GM18507 (cell line): ENCODE results near the gene NEK7.
"Not testable (repeated sequence)": the region's sequence is repeated elsewhere in the genome, so short reads cannot be mapped to it uniquely, and the experiment has no call there.

Experiments
- DNase-seq: peaks from one replicate; pipeline ENCODE4 v3.0.0; 2011; ENCODE audit warnings: low read depth; ENCODE audit not compliant: insufficient read length; ENCODE audit errors: extremely low spot score
- FAIRE-seq: peaks from 2 replicates; lab custom pipeline; 2011; peaks lifted over from hg19 to GRCh38; lab: Jason Lieb, UNC

NEK7 gene

GRCh38 chr1:198167436-198167934 is 10.7 kb downstream of the NEK7 start:
- FAIRE-seq (peak; percentile 84), DNase-seq (no peak)

DNA sequence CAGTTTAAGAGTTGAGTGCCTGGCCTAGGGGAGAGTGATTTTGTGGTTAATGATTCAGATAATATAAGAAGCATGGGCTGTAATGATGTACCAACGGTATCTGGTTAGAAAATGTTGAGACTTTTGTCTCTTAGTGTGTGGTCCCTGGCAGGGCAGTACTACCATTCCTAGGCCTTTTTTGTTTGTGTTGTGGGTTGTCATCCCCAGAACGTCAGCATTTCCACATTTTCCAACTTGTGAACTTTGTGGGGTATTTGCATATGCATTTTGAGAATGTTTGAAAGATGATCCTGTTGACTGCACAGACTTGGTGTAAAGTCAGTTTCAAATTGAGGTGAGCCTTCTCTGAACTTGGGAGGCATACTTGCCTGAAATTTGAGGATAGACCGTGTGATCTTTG is 11.4 kb downstream of the NEK7 start:
- DNase-seq (no peak), FAIRE-seq (peak; percentile 70)

DNA sequence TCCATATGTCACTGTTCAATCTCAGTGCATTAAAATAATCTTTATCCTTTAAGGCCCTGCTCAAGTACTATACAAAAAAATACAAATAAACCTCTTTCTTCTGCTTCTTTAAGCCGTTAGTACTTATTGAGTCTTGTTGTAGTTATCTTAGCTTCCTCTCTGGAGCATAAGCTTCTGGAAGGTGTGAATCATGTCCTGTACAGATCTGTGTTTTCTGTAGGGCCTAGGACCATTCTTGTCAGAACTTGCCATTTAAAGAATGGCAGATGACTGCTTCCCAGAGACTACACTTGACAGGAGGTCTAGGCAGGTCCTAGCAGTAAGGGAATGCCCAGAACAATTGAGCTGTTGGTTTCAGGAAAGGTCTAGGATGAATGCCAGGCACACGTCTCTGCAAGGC is 12.9 kb downstream of the NEK7 start:
- DNase-seq (no peak), FAIRE-seq (no peak)

DNA sequence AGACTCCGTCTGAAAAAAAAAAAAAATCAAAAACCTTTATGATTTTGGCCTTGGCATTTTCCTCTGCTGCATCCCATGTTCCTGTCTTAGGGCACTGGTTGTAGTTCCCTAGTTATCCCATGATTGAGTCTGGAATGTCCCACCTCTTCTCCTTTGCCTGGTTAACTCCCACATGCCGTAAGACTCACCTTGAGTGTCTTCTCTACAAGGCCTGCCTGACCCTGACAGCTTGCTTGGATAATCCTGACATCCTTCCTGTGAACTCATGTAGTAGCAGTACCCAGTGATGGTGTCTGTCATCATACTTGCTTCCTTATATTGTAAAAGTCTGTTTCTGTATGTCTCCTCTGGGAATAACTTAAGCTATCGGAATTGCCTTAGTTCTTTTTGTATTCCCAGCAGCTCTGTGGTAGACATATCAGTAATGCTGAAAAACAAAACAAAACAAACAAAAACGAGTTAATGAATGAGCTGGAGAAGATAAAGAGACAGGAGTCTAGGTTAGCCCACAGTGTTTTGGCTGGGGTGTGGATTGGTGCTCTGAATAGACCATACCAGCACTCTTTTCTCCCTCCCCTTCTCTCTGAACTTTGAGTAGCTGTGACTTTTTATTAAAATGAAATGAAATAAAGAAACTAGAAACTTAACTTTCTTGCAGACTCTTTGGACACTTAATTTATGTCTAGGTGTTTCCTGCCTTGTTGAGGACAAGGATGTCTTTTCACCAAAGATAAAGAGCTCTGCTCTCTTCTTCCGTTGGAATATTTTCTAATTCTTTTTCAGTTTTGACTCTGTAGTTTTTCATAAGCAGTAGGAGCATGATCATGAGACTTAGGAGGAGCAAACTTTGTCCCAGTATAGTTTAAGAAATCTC is 15.1 kb downstream of the NEK7 start:
- FAIRE-seq: no peak
- DNase-seq: no peak

DNA sequence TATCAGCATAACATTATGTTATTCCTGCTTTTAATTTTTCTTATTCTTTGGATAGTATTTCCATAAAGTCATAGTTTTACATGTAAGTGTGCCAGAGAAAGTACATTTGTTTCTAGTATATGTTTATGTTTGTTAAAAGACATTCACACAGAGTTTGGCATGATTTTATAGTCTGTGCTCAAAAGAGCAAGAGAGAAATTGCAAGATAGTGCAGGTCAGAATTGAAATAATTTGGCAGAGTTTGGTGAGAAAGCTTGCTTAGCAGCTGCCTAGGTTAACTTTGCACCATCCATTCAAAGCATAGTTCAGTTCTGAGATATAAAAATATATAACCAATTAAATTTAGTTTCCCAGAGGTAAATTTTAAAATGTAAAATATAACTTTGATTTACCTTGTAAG is 17.0 kb downstream of the NEK7 start:
- FAIRE-seq: peak; percentile 29
- no peak for DNase-seq

DNA sequence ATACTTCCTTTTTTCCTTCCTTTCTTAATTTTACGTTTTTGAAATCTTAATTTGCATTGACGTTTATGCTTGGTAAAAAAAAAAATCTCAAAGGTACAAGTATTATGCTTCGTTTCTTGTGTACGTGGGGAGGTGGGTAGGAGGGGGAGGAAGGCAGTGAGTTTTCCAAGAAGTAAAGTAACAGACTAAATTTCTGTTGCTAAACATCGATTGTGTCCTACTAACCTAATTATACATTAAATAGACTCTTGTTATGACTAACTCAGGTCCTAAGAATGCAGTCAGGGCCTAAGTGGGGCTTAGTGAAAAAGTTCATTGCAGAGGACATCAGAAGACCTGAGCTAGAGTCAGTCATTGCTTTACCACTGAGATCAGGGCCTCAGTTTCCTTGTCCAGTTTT is 17.5 kb downstream of the NEK7 start:
- DNase-seq: no peak
- peak; percentile 60 for FAIRE-seq

DNA sequence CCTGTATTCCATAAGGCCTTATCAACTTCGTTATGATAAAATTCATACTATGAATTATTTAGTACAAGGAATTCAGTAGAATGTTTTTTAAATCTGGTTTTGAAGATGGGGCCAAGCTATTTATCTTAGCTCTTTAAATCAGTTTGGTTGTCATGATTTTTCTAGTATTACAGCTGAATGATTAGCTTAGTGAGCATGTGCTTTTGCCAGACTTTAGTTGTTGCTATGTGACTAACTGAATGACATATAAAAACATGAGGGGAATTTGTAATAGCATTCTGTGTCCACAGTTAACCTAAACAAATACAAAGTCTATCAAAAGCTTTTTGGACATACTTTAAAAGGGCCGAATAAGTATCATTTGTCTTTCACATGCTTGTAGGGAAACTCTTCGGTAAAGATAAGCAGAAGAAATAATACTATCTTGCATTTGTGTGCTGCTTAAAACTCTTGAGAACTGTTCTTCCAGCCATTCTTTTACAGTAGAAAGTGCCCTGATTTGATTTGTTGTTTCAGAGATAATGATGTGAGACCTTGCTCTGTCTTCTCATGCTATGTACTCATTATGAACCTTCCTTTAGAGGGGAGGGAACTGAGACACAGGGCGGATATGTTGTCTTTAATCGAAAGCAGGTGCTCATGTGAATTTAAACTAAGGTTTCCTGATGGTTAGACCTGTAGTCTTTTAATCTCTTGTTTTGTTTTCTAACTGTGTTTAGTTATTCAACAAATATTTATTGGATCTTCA is 18.8 kb downstream of the NEK7 start:
- DNase-seq (no peak), FAIRE-seq (peak; percentile 85)

- FAIRE-seq (no peak), DNase-seq (no peak)
These were observed 19.4 kb downstream of the NEK7 start for GRCh38 chr1:198176179-198176578.

- peak; percentile 12 for FAIRE-seq
- no peak for DNase-seq
These were observed 20.7 kb downstream of the NEK7 start for GRCh38 chr1:198177546-198177945.

DNA sequence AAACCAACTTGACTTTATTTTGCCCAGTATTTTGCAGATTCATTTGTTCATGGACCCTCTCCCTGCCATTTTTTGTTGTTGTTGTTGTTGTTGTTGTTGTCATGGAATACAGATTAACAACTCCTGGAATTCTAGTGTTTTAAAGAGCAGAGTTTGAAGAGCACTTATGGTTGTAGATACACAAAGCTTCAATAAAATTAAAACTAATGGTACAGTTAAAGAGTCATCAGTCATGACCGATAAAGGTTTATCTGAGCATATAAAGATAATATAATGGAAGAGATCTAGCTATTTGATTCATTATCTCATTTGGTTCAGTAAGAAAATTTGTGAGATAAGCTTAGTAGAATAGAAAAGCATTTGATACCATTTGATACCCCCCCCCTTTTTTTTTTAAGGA is 21.8 kb downstream of the NEK7 start:
- FAIRE-seq (no peak), DNase-seq (no peak)

DNA sequence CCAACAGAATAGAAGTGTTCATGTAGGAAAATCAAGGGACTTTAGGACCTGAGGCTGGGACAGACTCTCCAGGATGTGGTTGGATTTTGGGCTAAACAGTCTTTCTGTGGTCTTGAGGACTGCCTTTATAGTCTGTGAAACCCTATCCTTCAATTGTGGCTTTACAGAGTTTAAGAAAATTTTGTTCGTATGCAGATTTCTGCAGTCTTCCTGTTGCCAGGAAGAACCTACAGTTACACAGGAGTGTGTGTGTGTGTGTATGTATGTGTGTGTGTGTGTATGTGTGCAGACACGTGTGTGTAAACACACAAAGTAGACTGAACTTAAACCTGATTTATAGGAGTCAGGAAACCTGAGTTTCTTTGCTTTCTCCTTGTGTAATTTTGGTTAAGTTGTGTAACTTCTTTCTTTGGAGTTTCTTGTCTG is 22.8 kb downstream of the NEK7 start:
- no peak for DNase-seq
- peak; percentile 71 for FAIRE-seq

DNA sequence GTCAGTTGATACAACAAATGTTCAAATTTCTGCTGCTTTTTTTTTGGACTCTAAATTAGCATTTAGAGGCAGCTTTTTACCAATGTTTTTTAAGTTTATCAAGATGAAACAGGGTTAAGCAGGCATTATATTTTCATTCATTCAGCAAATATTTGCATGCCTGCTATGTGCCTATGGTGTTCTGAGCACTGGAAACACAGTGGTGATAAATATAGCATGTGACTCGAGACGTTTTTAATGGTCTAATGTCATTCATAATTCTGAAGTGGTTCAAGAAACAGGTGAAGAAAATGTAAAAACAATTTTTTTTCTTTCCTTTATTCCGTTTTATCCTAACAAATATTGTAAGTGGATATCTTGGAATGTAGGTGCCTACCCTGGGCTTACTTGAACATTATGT is 26.8 kb downstream of the NEK7 start:
- FAIRE-seq (no peak), DNase-seq (no peak)

DNA sequence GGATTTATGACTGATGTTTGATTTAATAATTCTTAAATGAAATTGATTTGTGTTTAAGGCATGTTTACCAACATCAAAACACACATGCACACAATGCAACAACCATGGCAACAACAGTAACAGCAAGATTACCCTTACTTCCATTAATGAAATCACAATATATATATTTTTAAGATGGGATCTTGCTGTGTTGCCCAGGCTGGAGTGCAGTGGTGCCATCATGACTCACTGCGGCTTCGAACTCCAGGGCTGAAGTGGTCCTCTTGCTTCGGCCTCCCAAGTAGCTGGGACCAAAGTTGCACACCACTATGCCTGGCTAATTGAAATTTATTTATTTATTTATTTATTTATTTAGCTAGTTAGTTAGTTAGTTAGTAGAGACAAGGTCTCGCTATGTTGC is 27.7 kb downstream of the NEK7 start:
- DNase-seq (no peak), FAIRE-seq (no peak)

GRCh38 chr1:198185146-198185545 is 28.3 kb downstream of the NEK7 start:
- DNase-seq: no peak
- no peak for FAIRE-seq

- DNase-seq (no peak), FAIRE-seq (peak; percentile 69)
These were observed 29.0 kb downstream of the NEK7 start for GRCh38 chr1:198185759-198186158.

- DNase-seq: no peak
- no peak for FAIRE-seq
These were observed 30.2 kb downstream of the NEK7 start for GRCh38 chr1:198186916-198187580.

- FAIRE-seq: no peak
- no peak for DNase-seq
These were observed 31.3 kb downstream of the NEK7 start for GRCh38 chr1:198187973-198188588.

GRCh38 chr1:198191117-198191516 is 34.3 kb downstream of the NEK7 start:
- DNase-seq (no peak), FAIRE-seq (no peak)

DNA sequence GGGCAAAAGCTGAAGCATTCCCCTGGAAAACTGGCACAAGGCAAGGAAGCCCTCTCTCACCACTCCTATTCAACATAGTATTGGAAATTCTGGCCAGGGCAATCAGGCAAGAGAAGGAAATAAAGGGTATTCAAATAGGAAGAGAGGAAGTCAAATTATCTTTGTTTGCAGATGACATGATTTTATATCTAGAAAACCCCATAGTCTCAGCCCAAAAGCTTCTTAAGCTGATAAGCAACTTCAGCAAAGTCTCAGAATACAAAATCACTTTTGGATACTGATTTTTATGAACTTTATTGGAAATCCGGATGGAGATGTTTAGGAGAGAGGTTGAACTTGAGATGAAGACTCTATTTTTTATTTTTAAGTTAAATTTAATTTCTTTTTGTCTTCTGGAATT is 37.1 kb downstream of the NEK7 start:
- FAIRE-seq, DNase-seq: not testable (repeated sequence)

DNA sequence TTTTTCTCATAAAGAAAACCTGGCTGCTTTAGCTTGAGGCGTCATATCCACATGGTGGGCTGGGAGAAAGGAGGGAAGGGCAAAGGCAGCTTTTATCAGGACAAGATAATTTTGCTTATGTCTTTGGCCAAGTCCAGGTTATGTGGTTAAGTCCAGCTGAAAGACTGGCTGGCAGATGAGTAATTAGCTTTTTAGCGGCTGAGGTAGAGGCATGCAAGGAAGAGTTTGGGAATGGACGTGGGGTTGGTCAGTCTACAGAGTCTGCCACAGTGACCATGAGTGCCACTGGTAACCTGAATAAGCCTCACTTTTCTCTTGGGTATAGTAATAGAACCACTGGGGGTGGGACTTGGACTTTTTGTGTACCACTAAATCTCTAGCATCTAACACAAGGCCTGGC is 39.8 kb downstream of the NEK7 start:
- FAIRE-seq: no peak
- no peak for DNase-seq
